HCT116 (cell line): ENCODE data around the gene RCC1. TPM values are rescaled to one million over a fixed set of nuclear protein-coding genes. Genes with fewer than 3 reads are reported as not detected.

ENCODE experiments used
- ATAC-seq: fragments of 200-7000 bp; cut with Tn5 transposase; 2 replicates; pipeline ENCODE4 v1.9.1; 2020; ENCODE audit warnings: mild to moderate bottlenecking, moderate library complexity
- BruUV-seq: library from RNA; stranded (reverse); fragments of 400-500 nt; replicated peaks from 2 replicates; lab custom pipeline; 2021; lab: Mats Ljungman, UMichigan
- CTCF ChIA-PET: fragments of 300-600 bp; sonication (Branson Sonifier 250); formaldehyde crosslinking; loops from one replicate; lab custom pipeline; 2021; ENCODE audit warnings: antibody characterized with exemption; lab: Charles Lee
- POLR2A ChIA-PET: fragments of 300-600, 350-600 bp; sonication (Branson Sonifier 250); formaldehyde crosslinking; loops from one replicate; lab custom pipeline; 2021; ENCODE audit warnings: antibody characterized with exemption; lab: Charles Lee
- RAD21 ChIA-PET, 2 experiments: fragments of 300-600 bp; sonication (Branson Sonifier 250); formaldehyde crosslinking; loops; one replicate each; lab custom pipeline; 2023; ENCODE audit warnings: low total read pairs in 2 of 2; ENCODE audit not compliant: uncharacterized antibody in 2 of 2, unreplicated experiment in 2 of 2, low non-redundant PET in 1 of 2; lab: Charles Lee
- DNase-seq: peaks from one replicate; pipeline ENCODE4 v3.0.0-alpha.2; 2010; ENCODE audit warnings: low read depth, low spot score
- H2AFZ ChIP-seq: fragments of 200-600 bp; shearing (Covaris generic), sonication (generic); 2 replicates; pipeline ENCODE4 v1.6.1; 2017; ENCODE audit warnings: low read depth, mixed run types, mixed read lengths, antibody characterized with exemption, low read length; ENCODE audit not compliant: poor library complexity, severe bottlenecking
- H3K27ac ChIP-seq: 2 replicates; pipeline ENCODE4 v1.5.1; 2012; ENCODE audit warnings: low read depth, low read length
- H3K27me3 ChIP-seq: fragments of 200-600 bp; sonication (generic); 2 replicates; pipeline ENCODE4 v1.6.1; 2016; ENCODE audit warnings: mixed run types, low read length, mixed read lengths; ENCODE audit not compliant: insufficient read depth
- H3K36me3 ChIP-seq, 2 experiments: fragments of 200-500 bp in 1 of 2; fragments of 200-600 bp in 1 of 2; sonication (Bioruptor generic) in 1 of 2; sonication (generic) in 1 of 2; 2 replicates each; pipeline versions ENCODE4 v1.5.1 to v1.6.1; 2014 to 2016; ENCODE audit warnings: low read length in 2 of 2, inconsistent platforms in 1 of 2, mixed read lengths in 1 of 2, mixed run types in 1 of 2; ENCODE audit not compliant: insufficient read depth in 2 of 2, control insufficient read depth in 1 of 2
- H3K4me1 ChIP-seq, 2 experiments: fragments of 200-600 bp in 1 of 2; sonication (generic) in 1 of 2; 2 replicates each; pipeline versions ENCODE4 v1.5.1 to v1.6.1; 2012 to 2017; ENCODE audit warnings: low read length in 2 of 2, inconsistent platforms in 1 of 2, mild to moderate bottlenecking in 1 of 2, mixed read lengths in 1 of 2, mixed run types in 1 of 2, moderate library complexity in 1 of 2; ENCODE audit not compliant: insufficient read depth in 2 of 2, control insufficient read depth in 1 of 2
- H3K4me2 ChIP-seq: fragments of 200-600 bp; sonication (generic); 2 replicates; pipeline ENCODE4 v1.6.1; 2017; ENCODE audit warnings: mixed run types, low read length, mixed read lengths
- H3K4me3 ChIP-seq, 2 experiments: fragments of 200-600 bp in 1 of 2; sonication (generic) in 1 of 2; replicated peaks in 1 of 2; 2 replicates each; pipeline ENCODE4 v1.5.1; 2011 to 2016; ENCODE audit warnings: low read length in 2 of 2, control low read depth in 1 of 2, low read depth in 1 of 2, mild to moderate bottlenecking in 1 of 2, mixed read lengths in 1 of 2, mixed run types in 1 of 2
- H3K79me2 ChIP-seq: fragments of 200-600 bp; sonication (generic); 2 replicates; pipeline ENCODE4 v1.6.1; 2017; ENCODE audit warnings: mild to moderate bottlenecking, mixed run types, low read length, moderate library complexity, mixed read lengths; ENCODE audit not compliant: insufficient read depth
- H3K9ac ChIP-seq: fragments of 200-600 bp; sonication (generic); 2 replicates; pipeline ENCODE4 v1.6.1; 2016; ENCODE audit warnings: low read length, mixed read lengths
- H3K9me2 ChIP-seq: fragments of 200-600 bp; sonication (generic), shearing (Covaris generic); 2 replicates; pipeline ENCODE4 v1.6.1; 2017; ENCODE audit warnings: mixed run types, mild to moderate bottlenecking, moderate library complexity; ENCODE audit not compliant: insufficient read depth
- H3K9me3 ChIP-seq, 2 experiments: fragments of 200-500 bp in 1 of 2; fragments of 200-600 bp in 1 of 2; sonication (Bioruptor generic) in 1 of 2; sonication (generic) in 1 of 2; 2 replicates each; pipeline ENCODE4 v1.6.1; 2014 to 2017; ENCODE audit warnings: low read length in 2 of 2, mixed read lengths in 2 of 2, inconsistent platforms in 1 of 2, low read depth in 1 of 2, mild to moderate bottlenecking in 1 of 2, mixed run types in 1 of 2, moderate library complexity in 1 of 2; ENCODE audit not compliant: control insufficient read depth in 1 of 2, insufficient read depth in 1 of 2
- H4K20me1 ChIP-seq: fragments of 200-600 bp; sonication (generic), shearing (Covaris generic); 2 replicates; pipeline ENCODE4 v1.6.1; 2017; ENCODE audit warnings: mixed run types, mild to moderate bottlenecking, moderate library complexity; ENCODE audit not compliant: insufficient read depth
- ELF1 ChIP-seq: IDR thresholded peaks from 2 replicates; pipeline ENCODE4 v1.6.1; 2012; ENCODE audit warnings: low read depth, borderline replicate concordance
- FOSL1 ChIP-seq: IDR thresholded peaks from 2 replicates; pipeline ENCODE4 v1.6.1; 2012; ENCODE audit warnings: low read depth
- POLR2A ChIP-seq: IDR thresholded peaks from 2 replicates; pipeline ENCODE4 v1.7.0; 2011; ENCODE audit warnings: borderline replicate concordance; ENCODE audit not compliant: insufficient read depth, insufficient read length; ENCODE audit errors: extremely low read depth
- POLR2AphosphoS5 ChIP-seq: IDR thresholded peaks from 2 replicates; pipeline ENCODE4 v1.6.1; 2011; ENCODE audit warnings: mild to moderate bottlenecking, low read depth, low read length, moderate library complexity
- SRF ChIP-seq: IDR thresholded peaks from 2 replicates; pipeline ENCODE4 v1.6.1; 2012; ENCODE audit warnings: low read depth
- intact Hi-C: fragments of 100-400 bp; cut with micrococcal nuclease; formaldehyde crosslinking; loops from 2 replicates; pipeline ENCODE4 v1.10.0; 2022
- total RNA-seq: library from RNA; stranded (reverse); gene quantifications from one replicate; pipeline ENCODE4 v1.2.1, GENCODE V29; 2021; ENCODE audit not compliant: unreplicated experiment
- TF ChIP-seq, protein P1 (sequence below): IDR thresholded peaks from 2 replicates; pipeline ENCODE4 v1.6.1; 2012

The RCC1 gene
- total RNA-seq, 1 experiment from 2014 or later = 124 TPM

DNA sequence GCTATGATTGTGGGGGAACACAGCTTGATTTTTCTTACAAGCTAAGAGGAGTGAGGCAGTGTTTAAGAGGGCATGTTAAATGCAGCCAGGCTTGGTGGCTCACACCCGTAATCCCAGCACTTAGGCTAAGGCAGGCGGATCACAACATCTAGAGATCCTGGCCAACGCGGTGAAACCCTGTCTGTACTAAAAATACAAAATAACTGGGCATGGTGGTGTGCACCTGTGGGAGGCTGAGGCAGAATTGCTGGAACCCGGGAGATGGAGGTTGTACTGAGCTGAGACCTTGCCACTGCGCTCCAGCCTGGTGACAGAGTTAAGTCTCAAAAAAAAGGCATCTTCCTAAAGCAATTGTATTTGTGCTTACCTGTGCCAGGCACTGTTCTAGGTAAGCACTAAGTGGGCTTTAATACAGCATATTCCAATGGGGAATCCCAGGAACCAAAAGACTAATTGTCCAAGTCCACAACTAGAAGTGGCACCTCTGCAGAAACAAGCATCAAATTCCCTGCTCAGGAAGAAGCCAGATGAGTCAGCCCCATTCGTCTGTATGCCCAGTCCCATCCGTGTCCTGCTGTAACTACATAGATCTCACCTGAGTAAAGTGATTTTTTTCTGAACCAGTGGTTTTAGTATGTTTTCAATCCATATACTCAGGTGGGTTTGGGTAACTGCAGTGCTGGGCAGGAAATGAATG is 4.6 kb downstream of the RCC1 start:
- ChIA-PET CTCF (interaction anchor here (1.7 kb wide), 1 partner anchor 262 kb away, joined by 7 read pairs; no protein-coding TSS in a partner anchor), POLR2A (interaction anchor here (0.9 to 5.8 kb wide), 15 partner anchors 28 to 367 kb away, joined by 3 to 48 read pairs (median 5); partner anchors contain the start of genes ATP5IF1 and RNU11), RAD21 (no interaction called here)
- Histone ChIP-seq H3K9ac (peak overlapping the region; percentile 87), H3K4me3 (no peak overlapping the region), H2AFZ (no peak overlapping the region), H3K4me1 (peaks cover 19 to 65% of the 10 kb centered on the region in 2 experiments), H3K9me2 (no peaks in the 10 kb centered on the region), H3K79me2 (peaks cover 28% of the 10 kb centered on the region), H3K36me3 (peaks cover 26 to 36% of the 10 kb centered on the region in 2 experiments), H3K27ac (peak overlapping the region; percentile 97), H3K9me3 (no peaks in the 10 kb centered on the region), H3K4me2 (peak overlapping the region; percentile 78), H4K20me1 (peaks cover 17% of the 10 kb centered on the region; the same call in 1 of the 2 replicates), H3K27me3 (no peaks in the 10 kb centered on the region)
- DNase-seq = no peak
- intact Hi-C loops = loop anchor here (2.0 kb wide), 1 partner anchor 100 kb away; no protein-coding TSS in a partner anchor
- ATAC-seq = peak; percentile 24
- peak; percentile 91 for TF ChIP-seq POLR2A
- no peak for TF ChIP-seq FOSL1
- TF ChIP-seq, protein P1, sequence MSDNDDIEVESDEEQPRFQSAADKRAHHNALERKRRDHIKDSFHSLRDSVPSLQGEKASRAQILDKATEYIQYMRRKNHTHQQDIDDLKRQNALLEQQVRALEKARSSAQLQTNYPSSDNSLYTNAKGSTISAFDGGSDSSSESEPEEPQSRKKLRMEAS = no peak
- TF ChIP-seq ELF1 = no peak
- TF ChIP-seq POLR2AphosphoS5 = peak; percentile 94
- no TSS peak for BruUV-seq

DNA sequence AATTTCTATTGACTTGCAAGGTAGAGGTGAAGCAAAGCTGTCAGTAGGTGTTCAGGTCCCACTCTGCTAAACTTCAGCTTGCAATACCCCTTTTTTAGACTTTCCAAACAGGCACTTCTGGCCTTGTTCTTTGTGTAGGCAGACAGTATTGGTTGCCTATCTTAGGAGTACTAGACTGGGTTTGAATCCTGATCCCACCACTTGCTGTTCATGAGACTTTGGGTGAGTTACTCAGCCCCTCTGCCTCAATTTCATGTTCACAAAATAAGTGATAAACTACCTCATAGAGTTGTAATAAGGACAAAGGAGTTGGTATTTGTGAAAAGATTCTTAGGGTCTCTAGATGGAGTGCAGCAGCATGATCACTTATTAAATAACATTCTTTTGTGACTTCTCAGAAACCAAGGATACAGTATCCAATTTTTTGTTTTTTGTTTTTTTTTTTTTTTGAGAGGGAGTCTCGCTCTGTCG is 5.2 kb downstream of the RCC1 start:
- Histone ChIP-seq H3K4me3 (no peak overlapping the region), H2AFZ (no peak overlapping the region), H3K4me2 (peak overlapping the region; percentile 78; the same call in 1 of the 2 replicates), H3K36me3 (peaks cover 26 to 36% of the 10 kb centered on the region in 2 experiments), H3K79me2 (peaks cover 26% of the 10 kb centered on the region), H3K9me2 (no peaks in the 10 kb centered on the region), H3K27me3 (no peaks in the 10 kb centered on the region), H3K27ac (peak overlapping the region; percentile 97), H4K20me1 (peaks cover 17% of the 10 kb centered on the region; the same call in 1 of the 2 replicates), H3K9me3 (no peaks in the 10 kb centered on the region), H3K4me1 (peaks cover 19 to 65% of the 10 kb centered on the region in 2 experiments), H3K9ac (peak overlapping the region; percentile 87)
- TF ChIP-seq POLR2A = peak; percentile 69
- no peak for TF ChIP-seq SRF
- peak; percentile 81 for TF ChIP-seq POLR2AphosphoS5
- ChIA-PET POLR2A (interaction anchor here (0.6 to 5.8 kb wide), 11 partner anchors 33 to 262 kb away, joined by 3 to 48 read pairs (median 9); partner anchors contain the start of gene RNU11), CTCF (interaction anchor here (0.8 kb wide), 1 partner anchor 91 kb away, joined by 4 read pairs; no protein-coding TSS in a partner anchor), RAD21 (no interaction called here)
- DNase-seq (no peak), ATAC-seq (peak; percentile 22)
- intact Hi-C loops = loop anchor here (2.0 kb wide), 1 partner anchor 100 kb away; no protein-coding TSS in a partner anchor
- BruUV-seq = no TSS peak
